ENCODE measurements around the gene CTNNA2. TPM values are rescaled to one million over a fixed set of nuclear protein-coding genes. Genes with fewer than 3 reads are reported as not detected.

CTNNA2 gene
- total and polyA plus RNA-seq, 9 donors, result 0.32 to 1.4 (median 0.37) TPM; not detected in 3

DNA sequence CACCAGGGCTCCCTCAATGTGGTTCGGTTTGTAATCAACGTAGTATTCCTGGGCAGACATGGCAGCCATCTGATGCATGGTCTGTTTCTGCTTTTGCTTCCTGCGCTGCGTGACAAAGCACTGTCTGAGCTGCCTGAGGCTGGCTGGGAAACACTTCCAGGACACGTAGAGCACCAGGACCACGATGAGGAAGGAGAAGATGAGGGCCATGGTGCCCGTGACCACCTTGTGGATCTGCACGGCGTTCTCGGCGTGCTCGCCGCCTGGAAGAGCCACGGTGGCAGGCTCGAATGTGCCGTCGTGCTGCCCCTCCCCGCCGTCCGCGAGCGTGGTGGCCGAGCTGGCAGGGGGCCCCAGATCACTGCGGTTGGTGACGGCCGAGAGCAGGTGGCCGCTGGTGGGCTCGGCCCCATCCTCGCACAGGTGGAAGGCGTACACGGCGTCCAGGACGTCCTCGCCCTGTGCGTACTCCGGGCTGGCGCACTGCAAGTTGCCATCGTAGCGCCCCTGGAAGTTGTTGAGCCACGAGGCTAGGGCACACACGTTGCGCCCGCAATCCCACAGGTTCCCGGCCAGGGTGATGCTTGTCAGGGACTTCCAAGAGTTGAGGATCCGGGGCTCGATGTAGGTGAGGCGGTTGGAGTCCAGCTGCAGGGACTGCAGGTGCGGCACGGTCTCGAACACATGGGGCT, 789.6 kb downstream of the CTNNA2 start:
- 14 to 18% (median 16%) methylated on average over 49 to 50 of the region's 50 CpGs for WGBS, 3 donors
- no peaks in the 10 kb centered on the region for H3K27me3 ChIP-seq
- no peak overlapping the region for H3K4me3 ChIP-seq
- intact Hi-C loops (cut with DNase I), result no loop called here
- DNase-seq, result no peak
- H3K27ac ChIP-seq, result no peak overlapping the region
- no peaks in the 10 kb centered on the region for H3K36me3 ChIP-seq
- H3K9me3 ChIP-seq, result no peaks in the 10 kb centered on the region
- no peaks in the 10 kb centered on the region for H3K4me1 ChIP-seq (ENCODE audit: insufficient read depth)
- TF ChIP-seq, protein P1, sequence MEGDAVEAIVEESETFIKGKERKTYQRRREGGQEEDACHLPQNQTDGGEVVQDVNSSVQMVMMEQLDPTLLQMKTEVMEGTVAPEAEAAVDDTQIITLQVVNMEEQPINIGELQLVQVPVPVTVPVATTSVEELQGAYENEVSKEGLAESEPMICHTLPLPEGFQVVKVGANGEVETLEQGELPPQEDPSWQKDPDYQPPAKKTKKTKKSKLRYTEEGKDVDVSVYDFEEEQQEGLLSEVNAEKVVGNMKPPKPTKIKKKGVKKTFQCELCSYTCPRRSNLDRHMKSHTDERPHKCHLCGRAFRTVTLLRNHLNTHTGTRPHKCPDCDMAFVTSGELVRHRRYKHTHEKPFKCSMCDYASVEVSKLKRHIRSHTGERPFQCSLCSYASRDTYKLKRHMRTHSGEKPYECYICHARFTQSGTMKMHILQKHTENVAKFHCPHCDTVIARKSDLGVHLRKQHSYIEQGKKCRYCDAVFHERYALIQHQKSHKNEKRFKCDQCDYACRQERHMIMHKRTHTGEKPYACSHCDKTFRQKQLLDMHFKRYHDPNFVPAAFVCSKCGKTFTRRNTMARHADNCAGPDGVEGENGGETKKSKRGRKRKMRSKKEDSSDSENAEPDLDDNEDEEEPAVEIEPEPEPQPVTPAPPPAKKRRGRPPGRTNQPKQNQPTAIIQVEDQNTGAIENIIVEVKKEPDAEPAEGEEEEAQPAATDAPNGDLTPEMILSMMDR (IDR thresholded peaks at IDR 0.05), result no peak
- TF ChIP-seq POLR2A (IDR thresholded peaks at IDR 0.05) (no peak), EP300 (IDR thresholded peaks at IDR 0.05) (no peak)

GRCh38 chr2:80303006-80303908, 790.4 kb downstream of the CTNNA2 start:
- H3K27ac ChIP-seq, result no peak overlapping the region
- intact Hi-C loops (cut with DNase I), result no loop called here
- no peaks in the 10 kb centered on the region for H3K4me1 ChIP-seq (ENCODE audit: insufficient read depth)
- WGBS, 3 donors, result 1 to 4% (median 1%) methylated on average over 60 to 64 of the region's 64 CpGs
- TF ChIP-seq POLR2A (IDR thresholded peaks at IDR 0.05), result no peak
- no peaks in the 10 kb centered on the region for H3K9me3 ChIP-seq
- no peaks in the 10 kb centered on the region for H3K36me3 ChIP-seq
- H3K4me3 ChIP-seq, result no peak overlapping the region
- H3K27me3 ChIP-seq, result no peaks in the 10 kb centered on the region
- DNase-seq, result no peak

GRCh38 chr2:80303909-80304837, 791.3 kb downstream of the CTNNA2 start, which contains the start of gene LRRTM1:
Gene LRRTM1 (minus strand): TSS chr2:80304752. CDS start chr2:80303819, 933 bp downstream.
- Histone ChIP-seq H3K27ac (no peak within 1 kb of the TSS), H3K4me3 (no peak within 1 kb of the TSS), H3K9me3 (no peaks in the 10 kb centered on the region), H3K27me3 (no peaks in the 10 kb centered on the region), H3K4me1 (ENCODE audit: insufficient read depth) (no peaks in the 10 kb centered on the region), H3K36me3 (no peaks in the 10 kb centered on the region)
- TF ChIP-seq, protein P1 (IDR thresholded peaks at IDR 0.05), result no peak
- TF ChIP-seq POLR2A (IDR thresholded peaks at IDR 0.05) (no peak), EP300 (IDR thresholded peaks at IDR 0.05) (no peak)
- no peak for DNase-seq
- intact Hi-C loops (cut with DNase I), result no loop called here
- WGBS, 3 donors, result 0 to 1% (median 1%) methylated on average over 57 to 64 of the region's 64 CpGs

DNA sequence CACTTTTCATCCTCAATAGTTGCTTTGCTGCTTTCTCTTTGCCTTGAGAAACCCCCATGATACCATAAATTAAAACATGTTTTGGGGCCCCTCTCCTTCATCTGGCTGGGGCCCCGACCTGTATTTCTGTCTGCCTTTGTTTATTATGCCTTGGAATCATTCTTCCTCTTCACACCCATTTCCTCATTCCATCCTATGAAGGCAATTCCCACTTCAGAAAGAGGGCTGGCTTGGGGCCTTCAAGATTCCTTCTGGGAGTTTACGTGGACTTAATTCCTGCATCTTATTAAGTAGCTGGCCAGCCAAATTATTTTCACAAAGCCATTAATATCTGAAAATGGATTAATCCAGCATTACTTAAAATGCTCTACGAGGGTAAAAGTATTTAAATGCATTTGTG, 798.5 kb downstream of the CTNNA2 start:
- intact Hi-C loops (cut with DNase I), result no loop called here
- 30 to 39% (median 34%) methylated on average over 3 of the region's 3 CpGs for WGBS, 3 donors
- TF ChIP-seq EP300 (IDR thresholded peaks at IDR 0.05) (no peak), POLR2A (IDR thresholded peaks at IDR 0.05) (no peak)
- TF ChIP-seq, protein P1 (IDR thresholded peaks at IDR 0.05), result no peak

More for the DNA sequence above, 798.5 kb downstream of the CTNNA2 start:
- Histone ChIP-seq H3K27me3 (no peaks in the 10 kb centered on the region), H3K27ac (no peak overlapping the region), H3K9me3 (no peaks in the 10 kb centered on the region), H3K36me3 (no peaks in the 10 kb centered on the region), H3K4me1 (ENCODE audit: insufficient read depth) (no peaks in the 10 kb centered on the region), H3K4me3 (no peak overlapping the region)
- no peak for DNase-seq
